Breast epithelium (tissue), 4 donors: ENCODE results near the gene RHBDF1. TPM values are rescaled to one million over a fixed set of nuclear protein-coding genes. Genes with fewer than 3 reads are reported as not detected.

Experiments
- DNase-seq, 2 donors: peaks; one replicate each; pipeline ENCODE4 v3.0.0-alpha.2; 2019; ENCODE audit warnings: low spot score in 2 of 2
- H3K27ac ChIP-seq, 2 donors: fragments of 200-600 bp; sonication (generic) in 1 of 2; one replicate each; pipeline ENCODE4 v1.5.1; 2016 to 2019; ENCODE audit warnings: mild to moderate bottlenecking in 1 of 2
- H3K27me3 ChIP-seq, 2 donors: fragments of 200-600 bp; sonication (generic) in 1 of 2; one replicate each; pipeline versions ENCODE4 v1.5.1 to v1.6.0; 2017 to 2019; ENCODE audit warnings: control low read depth in 1 of 2, mild to moderate bottlenecking in 1 of 2
- H3K36me3 ChIP-seq: fragments of 200-600 bp; one replicate; pipeline ENCODE4 v1.5.1; 2019
- H3K4me1 ChIP-seq, 2 donors: fragments of 200-600 bp; sonication (generic); one replicate each; pipeline ENCODE4 v1.5.1; 2016 to 2019; ENCODE audit warnings: control low read depth in 1 of 2
- H3K4me3 ChIP-seq, 3 donors: fragments of 200-600 bp; sonication (generic); 1 replicate in 2 of 3; 2 replicates in 1 of 3; pipeline ENCODE4 v1.5.1; 2016 to 2019; ENCODE audit warnings: mild to moderate bottlenecking in 3 of 3, moderate library complexity in 2 of 3
- H3K9me3 ChIP-seq, 2 donors: fragments of 200-600 bp; sonication (generic) in 1 of 2; one replicate each; pipeline ENCODE4 v1.5.1; 2016 to 2019; ENCODE audit warnings: control low read depth in 1 of 2
- CTCF ChIP-seq, 3 donors: fragments of 450-650 bp; IDR thresholded peaks; one replicate each; pipeline ENCODE4 v1.5.1; 2016 to 2017; ENCODE audit warnings: antibody characterized with exemption in 3 of 3, mild to moderate bottlenecking in 3 of 3, moderate library complexity in 3 of 3
- POLR2A ChIP-seq: fragments of 450-650 bp; IDR thresholded peaks from one replicate; pipeline ENCODE4 v1.6.1; 2016; ENCODE audit warnings: antibody characterized with exemption, mild to moderate bottlenecking, moderate library complexity
- POLR2AphosphoS5 ChIP-seq, 3 donors: sonication (generic); formaldehyde crosslinking; IDR thresholded peaks; one replicate each; pipeline ENCODE4 v1.6.1; 2017; ENCODE audit warnings: antibody characterized with exemption in 3 of 3
- intact Hi-C: fragments of 100-400 bp; cut with DNase I; formaldehyde crosslinking; loops from one replicate; pipeline ENCODE4 v1.15.1; 2023; ENCODE audit warnings: low total_unique reads
- total RNA-seq, 3 donors: library from RNA; depleted of rRNA; stranded (reverse); fragments of >200 nt; gene quantifications; one replicate each; pipeline ENCODE4 v1.1.0, GENCODE V29; 2016

The RHBDF1 gene
- total RNA-seq, 3 donors from 2014 or later, result 29.0 to 43.3 (median 42.6) TPM

DNA sequence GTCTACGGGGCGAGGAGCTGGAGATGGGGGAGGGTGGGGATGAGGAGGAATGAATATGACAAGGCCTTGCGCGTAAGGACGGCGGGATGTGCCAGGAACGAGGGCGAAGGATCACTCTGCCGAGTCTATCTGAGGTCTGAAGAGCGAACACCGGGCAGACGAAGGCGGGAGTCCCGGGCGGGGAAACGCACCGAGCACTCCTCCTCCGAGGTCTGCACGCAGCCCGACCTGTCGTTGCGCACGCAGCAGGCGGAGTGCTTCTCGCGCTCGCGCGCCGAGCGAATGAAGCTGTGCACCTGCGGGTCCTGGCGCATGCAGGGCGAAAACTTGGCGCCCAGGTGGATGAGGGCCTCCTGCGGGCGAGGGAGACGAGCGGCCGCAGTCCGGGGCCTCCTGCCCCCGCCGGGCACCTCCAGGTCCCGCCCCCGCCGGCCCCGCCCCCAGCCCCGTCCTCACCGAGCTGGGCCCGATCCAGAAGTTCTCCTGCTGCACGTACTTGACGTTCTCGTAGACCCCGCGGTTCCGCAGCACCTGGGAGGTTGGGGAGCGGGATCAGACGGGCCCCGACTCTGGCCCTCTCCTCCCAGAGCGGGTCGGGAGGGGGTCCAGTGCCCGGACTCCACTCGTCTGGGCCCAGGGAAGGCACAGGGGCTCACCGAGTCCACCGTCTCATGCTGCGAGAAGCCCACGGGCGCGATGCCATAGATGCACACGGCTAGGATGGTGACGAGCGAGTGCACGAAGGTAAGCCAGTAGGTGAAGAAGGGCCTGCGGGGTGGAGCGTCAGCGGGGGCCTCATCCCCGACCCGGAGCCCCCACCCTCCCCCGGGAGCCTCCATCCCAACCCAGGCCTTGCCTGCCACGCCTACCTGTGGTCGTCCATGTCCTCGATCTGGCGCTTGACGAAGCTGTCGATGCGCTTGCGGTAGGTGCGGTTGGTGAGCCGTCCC, 11.2 kb downstream of the RHBDF1 start:
- Histone ChIP-seq H3K27me3 (no peaks in the 10 kb centered on the region), H3K27ac (no peak overlapping the region), H3K4me1 (peaks cover 0 to 6% of the 10 kb centered on the region in 2 donors), H3K36me3 (peaks cover 12% of the 10 kb centered on the region), H3K4me3 (no peak overlapping the region), H3K9me3 (no peaks in the 10 kb centered on the region)
- intact Hi-C loops, result no loop called here
- no peak for DNase-seq
- TF ChIP-seq POLR2A (no peak), POLR2AphosphoS5 (IDR thresholded peaks at IDR 0.05) (no peak), CTCF (IDR thresholded peaks at IDR 0.05) (no peak)

DNA sequence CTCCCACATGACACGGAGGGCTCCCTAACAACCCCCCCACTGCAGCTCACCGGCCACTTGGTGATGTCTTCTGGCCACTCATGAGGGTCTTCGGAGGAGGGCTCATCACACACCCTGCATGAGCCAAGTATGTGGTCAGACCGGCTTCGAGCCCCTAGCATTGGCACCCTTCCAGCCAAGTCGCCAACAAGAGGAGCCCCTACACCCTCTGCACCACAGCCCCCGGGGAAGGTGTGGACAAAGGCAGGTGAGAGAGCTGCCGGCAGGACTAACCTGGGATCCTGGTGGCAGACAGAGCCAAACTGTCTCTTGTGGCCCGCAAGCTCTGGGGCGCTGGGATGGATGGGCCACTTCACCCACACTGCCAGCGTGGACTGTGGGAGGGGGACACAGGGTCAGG, 12.3 kb downstream of the RHBDF1 start:
- Histone ChIP-seq H3K4me3 (no peak overlapping the region), H3K27me3 (no peaks in the 10 kb centered on the region), H3K4me1 (peaks cover 0 to 5% of the 10 kb centered on the region in 2 donors), H3K9me3 (no peaks in the 10 kb centered on the region), H3K27ac (no peak overlapping the region), H3K36me3 (peaks cover 12% of the 10 kb centered on the region)
- TF ChIP-seq POLR2AphosphoS5 (IDR thresholded peaks at IDR 0.05) (no peak), CTCF (IDR thresholded peaks at IDR 0.05) (no peak), POLR2A (no peak)
- no peak for DNase-seq
- intact Hi-C loops, result no loop called here

- Histone ChIP-seq H3K4me3 (no peak overlapping the region), H3K4me1 (no peaks in the 10 kb centered on the region), H3K36me3 (peaks cover 12% of the 10 kb centered on the region), H3K27ac (no peak overlapping the region), H3K9me3 (no peaks in the 10 kb centered on the region), H3K27me3 (no peaks in the 10 kb centered on the region)
- TF ChIP-seq POLR2A (no peak), POLR2AphosphoS5 (IDR thresholded peaks at IDR 0.05) (no peak), CTCF (IDR thresholded peaks at IDR 0.05) (no peak)
- no peak for DNase-seq
- intact Hi-C loops, result no loop called here
Measured at GRCh38 chr16:59440-60059, 12.9 kb downstream of the RHBDF1 start.

GRCh38 chr16:58491-59439, 13.7 kb downstream of the RHBDF1 start:
- Histone ChIP-seq H3K9me3 (no peaks in the 10 kb centered on the region), H3K27me3 (no peaks in the 10 kb centered on the region), H3K27ac (no peak overlapping the region), H3K4me3 (no peak overlapping the region), H3K4me1 (no peaks in the 10 kb centered on the region), H3K36me3 (peaks cover 12% of the 10 kb centered on the region)
- intact Hi-C loops, result no loop called here
- no peak for DNase-seq
- no peak for TF ChIP-seq CTCF (IDR thresholded peaks at IDR 0.05)
- TF ChIP-seq POLR2AphosphoS5 (IDR thresholded peaks at IDR 0.05), result no peak
- TF ChIP-seq POLR2A, result no peak
